SK-N-SH treated with all-trans-retinoic acid at 6 μM for 48 hours (cell line): Measurements from ENCODE around the gene KSR2.
"Not testable (repeated sequence)": the region's sequence is repeated elsewhere in the genome, so short reads cannot be mapped to it uniquely, and the experiment has no call there.

ENCODE experiments used
- ARNTL ChIP-seq: fragments of 450-650 bp; formaldehyde crosslinking; IDR thresholded peaks from 2 replicates; pipeline ENCODE4 v1.5.0; 2020; ENCODE audit warnings: low read depth, mild to moderate bottlenecking, moderate library complexity, borderline replicate concordance
- CSDC2 ChIP-seq: fragments of 250-450 bp; sonication (Bioruptor Pico); IDR thresholded peaks from 2 replicates; pipeline ENCODE4 v1.5.0; 2020; ENCODE audit warnings: mild to moderate bottlenecking, moderate library complexity
- OSR1 ChIP-seq: fragments of 250-450 bp; sonication (Bioruptor Pico); IDR thresholded peaks from 2 replicates; pipeline ENCODE4 v1.8.0; 2022; ENCODE audit warnings: moderate library complexity, mild to moderate bottlenecking, inconsistent platforms
- PATZ1 ChIP-seq: fragments of 250-450 bp; sonication (Bioruptor Pico); IDR thresholded peaks from 2 replicates; pipeline ENCODE4 v1.8.0; 2020; ENCODE audit warnings: mild to moderate bottlenecking, moderate library complexity, borderline replicate concordance
- POU6F1 ChIP-seq: fragments of 250-450 bp; sonication (Bioruptor Pico); IDR thresholded peaks from 2 replicates; pipeline ENCODE4 v1.8.0; 2021; ENCODE audit warnings: low read depth, mild to moderate bottlenecking, moderate library complexity, borderline replicate concordance
- TF ChIP-seq, protein P1 (sequence below): fragments of 250-450 bp; sonication (Bioruptor Pico); IDR thresholded peaks from 2 replicates; pipeline ENCODE4 v1.5.0; 2020; ENCODE audit warnings: mild to moderate bottlenecking, moderate library complexity

DNA sequence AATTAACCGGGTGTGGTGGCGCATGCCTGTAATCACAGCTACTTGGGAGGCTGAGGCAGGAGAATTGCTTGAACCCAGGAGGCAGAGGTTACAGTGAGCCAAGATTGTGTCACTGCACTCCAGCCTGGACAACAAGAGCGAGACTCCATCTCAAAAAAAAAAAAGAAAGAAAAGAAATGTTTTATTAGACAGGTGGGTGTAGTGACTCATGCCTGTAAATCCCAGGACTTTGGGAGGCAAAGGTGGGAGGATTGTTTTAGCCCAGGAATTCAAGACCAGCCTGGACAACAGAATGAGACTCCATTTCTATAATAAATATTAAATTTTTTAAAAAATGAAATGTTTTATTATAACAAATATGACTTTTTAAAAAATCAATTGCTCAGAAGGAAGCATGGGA is 77.5 kb downstream of the KSR2 start:
- TF ChIP-seq ARNTL; POU6F1 (CRISPR knock-in tag); CSDC2; PATZ1 (CRISPR knock-in tag); OSR1: not testable (repeated sequence)
- TF ChIP-seq, protein P1, sequence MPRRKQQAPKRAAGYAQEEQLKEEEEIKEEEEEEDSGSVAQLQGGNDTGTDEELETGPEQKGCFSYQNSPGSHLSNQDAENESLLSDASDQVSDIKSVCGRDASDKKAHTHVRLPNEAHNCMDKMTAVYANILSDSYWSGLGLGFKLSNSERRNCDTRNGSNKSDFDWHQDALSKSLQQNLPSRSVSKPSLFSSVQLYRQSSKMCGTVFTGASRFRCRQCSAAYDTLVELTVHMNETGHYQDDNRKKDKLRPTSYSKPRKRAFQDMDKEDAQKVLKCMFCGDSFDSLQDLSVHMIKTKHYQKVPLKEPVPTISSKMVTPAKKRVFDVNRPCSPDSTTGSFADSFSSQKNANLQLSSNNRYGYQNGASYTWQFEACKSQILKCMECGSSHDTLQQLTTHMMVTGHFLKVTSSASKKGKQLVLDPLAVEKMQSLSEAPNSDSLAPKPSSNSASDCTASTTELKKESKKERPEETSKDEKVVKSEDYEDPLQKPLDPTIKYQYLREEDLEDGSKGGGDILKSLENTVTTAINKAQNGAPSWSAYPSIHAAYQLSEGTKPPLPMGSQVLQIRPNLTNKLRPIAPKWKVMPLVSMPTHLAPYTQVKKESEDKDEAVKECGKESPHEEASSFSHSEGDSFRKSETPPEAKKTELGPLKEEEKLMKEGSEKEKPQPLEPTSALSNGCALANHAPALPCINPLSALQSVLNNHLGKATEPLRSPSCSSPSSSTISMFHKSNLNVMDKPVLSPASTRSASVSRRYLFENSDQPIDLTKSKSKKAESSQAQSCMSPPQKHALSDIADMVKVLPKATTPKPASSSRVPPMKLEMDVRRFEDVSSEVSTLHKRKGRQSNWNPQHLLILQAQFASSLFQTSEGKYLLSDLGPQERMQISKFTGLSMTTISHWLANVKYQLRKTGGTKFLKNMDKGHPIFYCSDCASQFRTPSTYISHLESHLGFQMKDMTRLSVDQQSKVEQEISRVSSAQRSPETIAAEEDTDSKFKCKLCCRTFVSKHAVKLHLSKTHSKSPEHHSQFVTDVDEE (CRISPR knock-in tag) = not testable (repeated sequence)
